SK-N-SH (cell line): Measurements from ENCODE around the gene FNDC3B. TPM values are rescaled to one million over a fixed set of nuclear protein-coding genes. Genes with fewer than 3 reads are reported as not detected.

Source experiments
- CTCF ChIA-PET: fragments of 300-600, 350-600 bp; formaldehyde crosslinking; extraction: SDS; loops from one replicate; lab custom pipeline; 2021; lab: Yijun Ruan, JAX
- POLR2A ChIA-PET: fragments of 350-600 bp; sonication (Branson Sonifier 250); formaldehyde crosslinking; extraction: SDS; loops from one replicate; lab custom pipeline; 2020; ENCODE audit warnings: antibody characterized with exemption, inconsistent platforms; lab: Yijun Ruan, JAX
- DNase-seq: peaks from one replicate; pipeline ENCODE4 v3.0.0; 2012
- H2AFZ ChIP-seq: fragments of 200-600 bp; sonication (generic); 2 replicates; pipeline ENCODE4 v1.8.1; 2016; ENCODE audit warnings: antibody characterized with exemption, mild to moderate bottlenecking, low read depth
- H3F3A ChIP-seq: fragments of 200-600 bp; sonication (generic); replicated peaks from 2 replicates; pipeline ENCODE3; 2016; ENCODE audit warnings: antibody characterized with exemption, mild to moderate bottlenecking; ENCODE audit not compliant: insufficient read depth
- H3K27ac ChIP-seq, 2 experiments: fragments of 200-500 bp in 1 of 2; fragments of 200-600 bp in 1 of 2; sonication (Bioruptor generic) in 1 of 2; sonication (generic), shearing (Covaris generic) in 1 of 2; 2 replicates each; pipeline versions ENCODE4 v1.5.1 to v1.6.1; 2014 to 2016; ENCODE audit warnings: low read depth in 2 of 2, inconsistent platforms in 1 of 2, low read length in 1 of 2, mild to moderate bottlenecking in 1 of 2, mixed read lengths in 1 of 2
- H3K27me3 ChIP-seq: fragments of 200-600 bp; sonication (generic), shearing (Covaris generic); 2 replicates; pipeline ENCODE4 v1.6.1; 2016; ENCODE audit warnings: mixed run types; ENCODE audit not compliant: insufficient read depth
- H3K36me3 ChIP-seq, 2 experiments: fragments of 200-500 bp in 1 of 2; fragments of 200-600 bp in 1 of 2; sonication (Bioruptor generic) in 1 of 2; sonication (generic) in 1 of 2; replicated peaks in 1 of 2; 2 replicates each; pipeline versions ENCODE3 to v1.5.1; 2014 to 2016; ENCODE audit warnings: low read length in 1 of 2, mild to moderate bottlenecking in 1 of 2; ENCODE audit not compliant: insufficient read depth in 2 of 2, control insufficient read depth in 1 of 2
- H3K4me1 ChIP-seq, 2 experiments: fragments of 200-500 bp in 1 of 2; fragments of 200-600 bp in 1 of 2; sonication (Bioruptor generic) in 1 of 2; sonication (generic), shearing (Covaris generic) in 1 of 2; 2 replicates each; pipeline versions ENCODE4 v1.5.1 to v1.6.1; 2014 to 2016; ENCODE audit warnings: low read depth in 1 of 2, low read length in 1 of 2, mixed run types in 1 of 2; ENCODE audit not compliant: insufficient read depth in 2 of 2, control insufficient read depth in 1 of 2
- H3K4me2 ChIP-seq: fragments of 200-600 bp; sonication (generic), shearing (Covaris generic); 2 replicates; pipeline ENCODE4 v1.6.1; 2017; ENCODE audit warnings: mixed run types
- H3K4me3 ChIP-seq, 2 experiments: fragments of 200-500 bp in 1 of 2; fragments of 200-600 bp in 1 of 2; sonication (Bioruptor generic) in 1 of 2; sonication (generic), shearing (Covaris generic) in 1 of 2; 2 replicates each; pipeline versions ENCODE4 v1.5.1 to v1.8.1; 2014 to 2016; ENCODE audit warnings: low read depth in 2 of 2, inconsistent platforms in 1 of 2, low read length in 1 of 2, mild to moderate bottlenecking in 1 of 2, mixed read lengths in 1 of 2, moderate library complexity in 1 of 2
- H3K79me2 ChIP-seq: fragments of 200-600 bp; sonication (generic); 2 replicates; pipeline ENCODE4 v1.8.1; 2017; ENCODE audit warnings: mild to moderate bottlenecking; ENCODE audit not compliant: insufficient read depth
- H3K9ac ChIP-seq: fragments of 200-600 bp; sonication (generic); 2 replicates; pipeline ENCODE4 v1.6.1; 2017; ENCODE audit warnings: mixed run types
- H3K9me2 ChIP-seq: fragments of 200-600 bp; sonication (generic); 2 replicates; pipeline ENCODE4 v1.6.1; 2017; ENCODE audit warnings: mixed run types
- H3K9me3 ChIP-seq: fragments of 200-600 bp; sonication (generic); 2 replicates; pipeline ENCODE4 v1.6.1; 2017; ENCODE audit warnings: mixed run types, mild to moderate bottlenecking, moderate library complexity
- H4K20me1 ChIP-seq: fragments of 200-600 bp; sonication (generic); 2 replicates; pipeline ENCODE4 v1.6.1; 2017; ENCODE audit warnings: mild to moderate bottlenecking, mixed run types; ENCODE audit not compliant: insufficient read depth
- CHD2 ChIP-seq: fragments of 150-350 bp; IDR thresholded peaks from 2 replicates; pipeline ENCODE4 v1.6.1; 2018; ENCODE audit warnings: low read length; ENCODE audit not compliant: partially characterized antibody
- ELF1 ChIP-seq: IDR thresholded peaks from 2 replicates; pipeline ENCODE4 v1.4.0; 2012
- GABPA ChIP-seq: IDR thresholded peaks from 2 replicates; pipeline ENCODE4 v1.4.0; 2012; ENCODE audit warnings: low read depth, mild to moderate bottlenecking
- GATA2 ChIP-seq: sonication (generic); formaldehyde crosslinking; IDR thresholded peaks from 2 replicates; pipeline ENCODE4 v1.5.0; 2020; ENCODE audit warnings: mild to moderate bottlenecking, missing genetic modification reagents
- MAX ChIP-seq: IDR thresholded peaks from 2 replicates; pipeline ENCODE4 v1.4.0; 2012; ENCODE audit warnings: low read depth
- MXI1 ChIP-seq: IDR thresholded peaks from 2 replicates; pipeline ENCODE4 v1.6.1; 2012; ENCODE audit warnings: mild to moderate bottlenecking, low read depth, low read length, improper control_type of control experiment
- NFIC ChIP-seq: IDR thresholded peaks from 2 replicates; pipeline ENCODE4 v1.4.0; 2012; ENCODE audit warnings: borderline replicate concordance
- RAD21 ChIP-seq: IDR thresholded peaks from 2 replicates; pipeline ENCODE4 v1.6.1; 2012; ENCODE audit warnings: mild to moderate bottlenecking, low read length
- RCOR1 ChIP-seq: fragments of 150-350 bp; IDR thresholded peaks from 2 replicates; pipeline ENCODE4 v1.6.1; 2017; ENCODE audit warnings: antibody characterized with exemption, low read length
- RFX5 ChIP-seq: IDR thresholded peaks from 2 replicates; pipeline ENCODE4 v1.6.1; 2012; ENCODE audit warnings: mild to moderate bottlenecking, improper control_type of control experiment, low read length
- TAF1 ChIP-seq: IDR thresholded peaks from 2 replicates; pipeline ENCODE4 v1.6.1; 2012; ENCODE audit warnings: low read depth, mild to moderate bottlenecking, low read length, moderate library complexity, borderline replicate concordance
- USF1 ChIP-seq: IDR thresholded peaks from 2 replicates; pipeline ENCODE4 v1.4.0; 2012; ENCODE audit warnings: low read depth, borderline replicate concordance
- YY1 ChIP-seq: IDR thresholded peaks from 2 replicates; pipeline ENCODE4 v1.4.0; 2012; ENCODE audit warnings: low read depth, mild to moderate bottlenecking
- ZBTB33 ChIP-seq: IDR thresholded peaks from 2 replicates; pipeline ENCODE4 v1.4.0; 2012; ENCODE audit warnings: low read depth, borderline replicate concordance
- WGBS: methylation state at CpG from one replicate; pipeline ENCODE4 v1.1.6; 2017; ENCODE audit warnings: low lambda C conversion rate; 5-methylcytosine and 5-hydroxymethylcytosine counted together
- polyA plus RNA-seq, 3 experiments: library from polyadenylated mRNA; depleted of rRNA; stranded (reverse); fragments of >200 nt; gene quantifications; 2 replicates each; pipeline ENCODE4 v1.2.3, GENCODE V29; 2012
- TF ChIP-seq, protein P1 (sequence below): fragments of 200-600 bp; sonication (generic); IDR thresholded peaks from 2 replicates; pipeline ENCODE4 v1.6.1; 2017; ENCODE audit warnings: antibody characterized with exemption, mild to moderate bottlenecking, moderate library complexity
- TF ChIP-seq, protein P2 (sequence below): IDR thresholded peaks from 2 replicates; pipeline ENCODE4; 2012
- TF ChIP-seq, protein P3 (sequence below): fragments of 150-350 bp; IDR thresholded peaks from 2 replicates; pipeline ENCODE4 v1.6.1; 2017; ENCODE audit warnings: antibody characterized with exemption, low read length, low read depth, borderline replicate concordance

Gene FNDC3B
- polyA plus RNA-seq, 1 of the 3 experiments (the other 2 are of a cell fraction), result 10.4 TPM

- POLR2A ChIA-PET, result no interaction called here
- Histone ChIP-seq H3K4me3 (no peak overlapping the region), H2AFZ (no peak overlapping the region), H3F3A (peaks cover 50% of the 10 kb centered on the region), H3K36me3 (peaks cover 0 to 21% of the 10 kb centered on the region in 2 experiments), H3K4me2 (0 out of 2 replicates have a peak overlapping the region, but pooled peaks have one; percentile 2), H3K9me3 (no peaks in the 10 kb centered on the region), H3K27me3 (no peaks in the 10 kb centered on the region), H4K20me1 (no peaks in the 10 kb centered on the region), H3K79me2 (peaks cover 96% of the 10 kb centered on the region), H3K27ac (peak overlapping the region in 1 of 2 experiments; percentile 96; a peak in 2 of 4 replicates), H3K9me2 (no peaks in the 10 kb centered on the region), H3K4me1 (peaks cover 34 to 70% of the 10 kb centered on the region in 2 experiments), H3K9ac (0 out of 2 replicates have a peak overlapping the region, but pooled peaks have one; percentile 0)
- WGBS, result 100% methylated on average over 1 of the region's 1 CpG
- TF ChIP-seq NFIC, result no peak
- no peak for TF ChIP-seq GABPA
- TF ChIP-seq GATA2 (CRISPR knock-in tag), result no peak
- DNase-seq, result no peak
- CTCF ChIA-PET, result interaction anchor here (0.6 kb wide), 1 partner anchor 217 kb away, joined by 3 read pairs; no protein-coding TSS in a partner anchor
These were observed 95.8 kb downstream of the FNDC3B start for GRCh38 chr3:172135185-172135584.

- H3K4me3 ChIP-seq, result no peak overlapping the region
- POLR2A ChIA-PET, result no interaction called here
- peak overlapping the region; percentile 0; the same call in 1 of the 2 replicates for H3K9ac ChIP-seq
- no peaks in the 10 kb centered on the region for H4K20me1 ChIP-seq
- no peaks in the 10 kb centered on the region for H3K27me3 ChIP-seq
- DNase-seq, result no peak
- WGBS, result 60% methylated on average over 2 of the region's 2 CpGs
- H3F3A ChIP-seq, result peaks cover 50% of the 10 kb centered on the region
- no peaks in the 10 kb centered on the region for H3K9me2 ChIP-seq
- TF ChIP-seq RFX5 (no peak), RAD21 (no peak), ZBTB33 (no peak), USF1 (no peak), TAF1 (no peak), GATA2 (CRISPR knock-in tag) (no peak), MXI1 (no peak), RCOR1 (no peak), ELF1 (no peak), CHD2 (no peak), YY1 (no peak), MAX (no peak)
- TF ChIP-seq, protein P1, sequence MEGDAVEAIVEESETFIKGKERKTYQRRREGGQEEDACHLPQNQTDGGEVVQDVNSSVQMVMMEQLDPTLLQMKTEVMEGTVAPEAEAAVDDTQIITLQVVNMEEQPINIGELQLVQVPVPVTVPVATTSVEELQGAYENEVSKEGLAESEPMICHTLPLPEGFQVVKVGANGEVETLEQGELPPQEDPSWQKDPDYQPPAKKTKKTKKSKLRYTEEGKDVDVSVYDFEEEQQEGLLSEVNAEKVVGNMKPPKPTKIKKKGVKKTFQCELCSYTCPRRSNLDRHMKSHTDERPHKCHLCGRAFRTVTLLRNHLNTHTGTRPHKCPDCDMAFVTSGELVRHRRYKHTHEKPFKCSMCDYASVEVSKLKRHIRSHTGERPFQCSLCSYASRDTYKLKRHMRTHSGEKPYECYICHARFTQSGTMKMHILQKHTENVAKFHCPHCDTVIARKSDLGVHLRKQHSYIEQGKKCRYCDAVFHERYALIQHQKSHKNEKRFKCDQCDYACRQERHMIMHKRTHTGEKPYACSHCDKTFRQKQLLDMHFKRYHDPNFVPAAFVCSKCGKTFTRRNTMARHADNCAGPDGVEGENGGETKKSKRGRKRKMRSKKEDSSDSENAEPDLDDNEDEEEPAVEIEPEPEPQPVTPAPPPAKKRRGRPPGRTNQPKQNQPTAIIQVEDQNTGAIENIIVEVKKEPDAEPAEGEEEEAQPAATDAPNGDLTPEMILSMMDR, result no peak
- TF ChIP-seq, protein P2, sequence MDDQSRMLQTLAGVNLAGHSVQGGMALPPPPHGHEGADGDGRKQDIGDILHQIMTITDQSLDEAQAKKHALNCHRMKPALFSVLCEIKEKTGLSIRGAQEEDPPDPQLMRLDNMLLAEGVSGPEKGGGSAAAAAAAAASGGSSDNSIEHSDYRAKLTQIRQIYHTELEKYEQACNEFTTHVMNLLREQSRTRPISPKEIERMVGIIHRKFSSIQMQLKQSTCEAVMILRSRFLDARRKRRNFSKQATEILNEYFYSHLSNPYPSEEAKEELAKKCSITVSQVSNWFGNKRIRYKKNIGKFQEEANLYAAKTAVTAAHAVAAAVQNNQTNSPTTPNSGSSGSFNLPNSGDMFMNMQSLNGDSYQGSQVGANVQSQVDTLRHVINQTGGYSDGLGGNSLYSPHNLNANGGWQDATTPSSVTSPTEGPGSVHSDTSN, result no peak
- TF ChIP-seq, protein P3, sequence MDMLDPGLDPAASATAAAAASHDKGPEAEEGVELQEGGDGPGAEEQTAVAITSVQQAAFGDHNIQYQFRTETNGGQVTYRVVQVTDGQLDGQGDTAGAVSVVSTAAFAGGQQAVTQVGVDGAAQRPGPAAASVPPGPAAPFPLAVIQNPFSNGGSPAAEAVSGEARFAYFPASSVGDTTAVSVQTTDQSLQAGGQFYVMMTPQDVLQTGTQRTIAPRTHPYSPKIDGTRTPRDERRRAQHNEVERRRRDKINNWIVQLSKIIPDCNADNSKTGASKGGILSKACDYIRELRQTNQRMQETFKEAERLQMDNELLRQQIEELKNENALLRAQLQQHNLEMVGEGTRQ, result no peak
- TF ChIP-seq, all 33 proteins: peak for 0
- H3K27ac ChIP-seq, result peak overlapping the region; percentile 45 to 96
- H3K9me3 ChIP-seq, result no peaks in the 10 kb centered on the region
- H3K4me2 ChIP-seq, result no peak overlapping the region
- peaks cover 90% of the 10 kb centered on the region for H3K79me2 ChIP-seq
- peaks cover 0 to 21% of the 10 kb centered on the region in 2 experiments for H3K36me3 ChIP-seq
- peaks cover 36 to 70% of the 10 kb centered on the region in 2 experiments for H3K4me1 ChIP-seq
- CTCF ChIA-PET, result no interaction called here
- H2AFZ ChIP-seq, result no peak overlapping the region
These were observed 96.4 kb downstream of the FNDC3B start for GRCh38 chr3:172135820-172136219.
